Measurements from ENCODE around the gene COL21A1.

The COL21A1 gene

DNA sequence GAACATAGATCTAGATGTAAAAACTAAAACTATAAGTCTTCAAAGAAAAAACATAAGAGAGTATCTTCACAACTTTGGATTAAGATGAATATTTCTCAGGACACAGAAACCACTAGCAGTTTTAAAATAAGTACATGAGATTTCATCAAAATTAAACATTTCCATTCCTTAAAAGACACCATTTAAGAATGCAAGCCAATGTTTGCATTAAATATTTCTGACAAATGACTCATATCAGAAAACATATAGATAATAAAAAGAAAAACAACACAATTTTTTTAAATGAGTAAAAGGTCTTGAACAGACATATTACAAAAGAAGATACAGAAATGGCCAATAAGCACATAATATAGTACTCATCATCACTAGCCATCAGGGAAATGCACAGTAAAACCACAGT, 59.7 kb downstream of the COL21A1 start:
- no peaks in the 10 kb centered on the region for H4K20me1 ChIP-seq (ENCODE audit: insufficient read depth)
- no peak overlapping the region for H2AFZ ChIP-seq (ENCODE audit: low read depth)
- no peaks in the 10 kb centered on the region for H3K79me2 ChIP-seq (ENCODE audit: insufficient read depth, low read depth)
- H3K27me3 ChIP-seq (ENCODE audit: insufficient read depth, low read depth): no peaks in the 10 kb centered on the region
- H3K36me3 ChIP-seq (ENCODE audit: insufficient read depth): no peaks in the 10 kb centered on the region
- TF ChIP-seq, protein P1, sequence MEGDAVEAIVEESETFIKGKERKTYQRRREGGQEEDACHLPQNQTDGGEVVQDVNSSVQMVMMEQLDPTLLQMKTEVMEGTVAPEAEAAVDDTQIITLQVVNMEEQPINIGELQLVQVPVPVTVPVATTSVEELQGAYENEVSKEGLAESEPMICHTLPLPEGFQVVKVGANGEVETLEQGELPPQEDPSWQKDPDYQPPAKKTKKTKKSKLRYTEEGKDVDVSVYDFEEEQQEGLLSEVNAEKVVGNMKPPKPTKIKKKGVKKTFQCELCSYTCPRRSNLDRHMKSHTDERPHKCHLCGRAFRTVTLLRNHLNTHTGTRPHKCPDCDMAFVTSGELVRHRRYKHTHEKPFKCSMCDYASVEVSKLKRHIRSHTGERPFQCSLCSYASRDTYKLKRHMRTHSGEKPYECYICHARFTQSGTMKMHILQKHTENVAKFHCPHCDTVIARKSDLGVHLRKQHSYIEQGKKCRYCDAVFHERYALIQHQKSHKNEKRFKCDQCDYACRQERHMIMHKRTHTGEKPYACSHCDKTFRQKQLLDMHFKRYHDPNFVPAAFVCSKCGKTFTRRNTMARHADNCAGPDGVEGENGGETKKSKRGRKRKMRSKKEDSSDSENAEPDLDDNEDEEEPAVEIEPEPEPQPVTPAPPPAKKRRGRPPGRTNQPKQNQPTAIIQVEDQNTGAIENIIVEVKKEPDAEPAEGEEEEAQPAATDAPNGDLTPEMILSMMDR (conservative IDR thresholded peaks at IDR 0.05; ENCODE audit: low read depth, low read length): no peak
- no peak overlapping the region for H3K4me2 ChIP-seq
- no peak overlapping the region for H3K4me3 ChIP-seq (IDR thresholded peaks at IDR 0.05; ENCODE audit: insufficient read depth, low read depth, low read length)
- H3K4me1 ChIP-seq (ENCODE audit: low read depth, poor library complexity, severe bottlenecking): no peaks in the 10 kb centered on the region
- no peak overlapping the region for H3K27ac ChIP-seq
- no peak overlapping the region for H3K9ac ChIP-seq

DNA sequence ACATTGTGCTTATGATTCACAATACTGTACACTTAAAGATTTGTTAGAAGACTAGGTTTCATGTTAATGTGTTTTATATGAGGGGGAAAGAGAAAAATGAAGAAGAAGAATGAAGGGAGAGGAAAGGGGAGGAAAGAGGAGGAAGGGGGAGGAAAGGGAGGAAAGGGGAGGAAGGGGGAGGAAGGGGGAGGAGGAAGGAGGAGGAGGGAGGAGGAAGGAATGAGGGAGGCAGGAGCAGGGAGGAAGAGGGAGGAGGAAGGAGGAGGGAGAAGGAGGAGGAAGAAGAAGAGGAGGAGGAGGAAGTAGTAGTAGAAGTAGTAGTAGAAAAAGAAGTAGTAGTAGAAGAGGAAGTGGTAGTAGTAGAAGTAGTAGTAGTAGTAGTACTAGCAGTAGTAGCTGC, 70.6 kb downstream of the COL21A1 start:
- TF ChIP-seq, protein P1 (conservative IDR thresholded peaks at IDR 0.05; ENCODE audit: low read depth, low read length): no peak
- H3K36me3 ChIP-seq (ENCODE audit: insufficient read depth): no peaks in the 10 kb centered on the region

DNA sequence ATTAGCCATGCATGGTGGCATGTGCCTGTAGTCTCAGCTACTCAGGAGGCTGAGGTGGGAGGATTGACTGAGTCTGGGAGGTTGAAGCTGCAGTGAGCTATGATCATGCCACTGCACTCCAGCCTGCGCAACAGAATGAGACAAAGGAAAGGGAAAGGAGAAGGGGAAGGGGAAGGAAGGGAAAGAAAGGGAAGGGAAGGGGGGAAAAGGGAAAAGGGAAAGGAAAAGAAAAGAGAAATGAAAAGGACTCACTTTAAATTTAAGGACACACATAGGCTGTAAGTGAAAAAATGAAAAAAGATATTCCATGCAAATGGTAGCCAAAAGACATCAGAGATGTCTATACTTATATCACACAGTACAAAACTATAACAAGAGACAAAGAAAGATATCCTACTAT, 74.2 kb downstream of the COL21A1 start:
- TF ChIP-seq, protein P1 (conservative IDR thresholded peaks at IDR 0.05; ENCODE audit: low read depth, low read length): no peak
- Histone ChIP-seq H4K20me1 (ENCODE audit: insufficient read depth) (no peaks in the 10 kb centered on the region), H3K27me3 (ENCODE audit: insufficient read depth, low read depth) (no peaks in the 10 kb centered on the region), H3K4me2 (no peak overlapping the region), H3K27ac (no peak overlapping the region), H3K79me2 (ENCODE audit: insufficient read depth, low read depth) (no peaks in the 10 kb centered on the region), H2AFZ (ENCODE audit: low read depth) (no peak overlapping the region), H3K36me3 (ENCODE audit: insufficient read depth) (no peaks in the 10 kb centered on the region), H3K9ac (no peak overlapping the region), H3K4me1 (ENCODE audit: low read depth, poor library complexity, severe bottlenecking) (no peaks in the 10 kb centered on the region), H3K4me3 (IDR thresholded peaks at IDR 0.05; ENCODE audit: insufficient read depth, low read depth, low read length) (no peak overlapping the region)

More for the DNA sequence above, 70.6 kb downstream of the COL21A1 start:
- Histone ChIP-seq H3K27ac (no peak overlapping the region), H3K27me3 (ENCODE audit: insufficient read depth, low read depth) (no peaks in the 10 kb centered on the region), H3K79me2 (ENCODE audit: insufficient read depth, low read depth) (no peaks in the 10 kb centered on the region), H3K9ac (no peak overlapping the region), H2AFZ (ENCODE audit: low read depth) (no peak overlapping the region), H3K4me2 (no peak overlapping the region), H3K4me1 (ENCODE audit: low read depth, poor library complexity, severe bottlenecking) (no peaks in the 10 kb centered on the region), H4K20me1 (ENCODE audit: insufficient read depth) (no peaks in the 10 kb centered on the region), H3K4me3 (IDR thresholded peaks at IDR 0.05; ENCODE audit: insufficient read depth, low read depth, low read length) (no peak overlapping the region)

DNA sequence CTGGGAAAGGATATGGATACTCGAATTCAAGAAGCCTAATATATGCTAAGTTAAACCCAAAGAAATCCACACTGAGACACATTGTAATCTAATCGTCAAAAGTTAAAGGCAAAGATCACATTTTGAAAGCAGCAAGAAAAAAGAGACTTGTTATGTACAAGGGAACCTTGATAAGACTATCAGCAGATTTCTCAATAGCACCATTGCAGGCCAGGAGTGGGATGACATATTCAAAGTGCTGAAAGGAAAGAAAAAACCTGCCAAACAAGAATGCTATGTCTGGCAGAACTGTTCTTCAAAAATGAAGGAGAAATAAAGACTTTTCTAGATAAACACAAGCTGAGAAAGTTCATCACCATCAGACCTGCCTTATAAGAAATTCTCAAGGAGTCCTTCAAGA, 75.2 kb downstream of the COL21A1 start:
- Histone ChIP-seq H3K4me2 (no peak overlapping the region), H3K79me2 (ENCODE audit: insufficient read depth, low read depth) (no peaks in the 10 kb centered on the region), H3K4me3 (IDR thresholded peaks at IDR 0.05; ENCODE audit: insufficient read depth, low read depth, low read length) (no peak overlapping the region), H3K36me3 (ENCODE audit: insufficient read depth) (no peaks in the 10 kb centered on the region), H3K27ac (no peak overlapping the region), H3K4me1 (ENCODE audit: low read depth, poor library complexity, severe bottlenecking) (no peaks in the 10 kb centered on the region), H2AFZ (ENCODE audit: low read depth) (no peak overlapping the region), H3K9ac (no peak overlapping the region), H3K27me3 (ENCODE audit: insufficient read depth, low read depth) (no peaks in the 10 kb centered on the region), H4K20me1 (ENCODE audit: insufficient read depth) (no peaks in the 10 kb centered on the region)
- TF ChIP-seq, protein P1 (conservative IDR thresholded peaks at IDR 0.05; ENCODE audit: low read depth, low read length): no peak

Measured in KMS-11 (cell line).